Activated T-helper 2 cell treated with anti-CD3 and anti-CD28 coated beads, Interferon-gamma antibody, Interleukin-2, Interleukin-4, amounts not matched to agents 10 μg/mL and 5 μg/mL and 100 μg/mL, durations not matched to agents 14 hours and 24 hours and 36 hours (primary cell): ENCODE data around the gene TCN1. TPM values are rescaled to one million over a fixed set of nuclear protein-coding genes. Genes with fewer than 3 reads are reported as not detected.
A peak's percentile ranks its signal among the peaks of the same experiment; 100 is the strongest.

Experiments
- DNase-seq: peaks from one replicate; pipeline ENCODE4 v3.0.0; 2021; ENCODE audit warnings: low spot score
- H3K27ac Mint-ChIP-seq: one replicate; pipeline ENCODE4 v1.8.0; 2021; ENCODE audit warnings: mixed read lengths
- H3K27me3 Mint-ChIP-seq: one replicate; pipeline ENCODE4 v1.8.0; 2021; ENCODE audit warnings: low read depth, mixed read lengths
- H3K36me3 Mint-ChIP-seq: one replicate; pipeline ENCODE4 v1.8.0; 2021; ENCODE audit warnings: low read depth, mixed read lengths
- H3K4me1 Mint-ChIP-seq: one replicate; pipeline ENCODE4 v1.8.0; 2021; ENCODE audit warnings: low read depth, mixed read lengths
- H3K4me3 Mint-ChIP-seq: one replicate; pipeline ENCODE4 v1.8.0; 2021; ENCODE audit warnings: low read depth, mild to moderate bottlenecking, moderate library complexity, mixed read lengths
- H3K9me3 Mint-ChIP-seq: one replicate; pipeline ENCODE4 v1.8.0; 2021; ENCODE audit warnings: mixed read lengths
- intact Hi-C: fragments of 100-400 bp; cut with micrococcal nuclease; formaldehyde crosslinking; loops from one replicate; pipeline ENCODE4 v1.15.1; 2023
- total RNA-seq: library from RNA; stranded (reverse); gene quantifications from 2 replicates; pipeline ENCODE4 v1.2.3, GENCODE V29; 2022

The TCN1 gene
- total RNA-seq, 1 donor from 2014 or later: 0.25 TPM

DNA sequence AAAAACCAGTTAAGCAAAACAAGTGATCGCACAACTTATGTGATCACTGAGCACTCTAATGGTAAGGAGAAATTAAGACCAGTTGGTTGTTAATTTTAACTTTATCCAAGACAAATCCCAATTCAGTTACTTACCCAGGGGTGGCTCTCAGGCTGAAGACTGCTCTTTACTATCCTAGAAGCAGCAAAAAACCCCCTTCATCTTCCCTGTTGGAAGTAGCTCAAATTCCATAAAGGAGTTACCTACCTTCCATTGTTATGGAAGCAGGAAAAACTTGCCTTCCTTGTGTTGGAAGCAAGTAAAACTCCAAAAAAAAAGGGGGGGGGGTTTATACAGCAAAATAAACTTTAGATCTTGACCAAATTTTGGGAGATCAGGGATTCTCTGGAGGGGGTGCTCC, 50.5 kb downstream of the TCN1 start:
- Mint-ChIP-seq H3K27me3 (no peaks in the 10 kb centered on the region), H3K4me3 (no peak overlapping the region), H3K9me3 (no peaks in the 10 kb centered on the region), H3K36me3 (no peaks in the 10 kb centered on the region), H3K27ac (no peak overlapping the region), H3K4me1 (peaks cover 26% of the 10 kb centered on the region)
- DNase-seq: no peak
- intact Hi-C loops: no loop called here

DNA sequence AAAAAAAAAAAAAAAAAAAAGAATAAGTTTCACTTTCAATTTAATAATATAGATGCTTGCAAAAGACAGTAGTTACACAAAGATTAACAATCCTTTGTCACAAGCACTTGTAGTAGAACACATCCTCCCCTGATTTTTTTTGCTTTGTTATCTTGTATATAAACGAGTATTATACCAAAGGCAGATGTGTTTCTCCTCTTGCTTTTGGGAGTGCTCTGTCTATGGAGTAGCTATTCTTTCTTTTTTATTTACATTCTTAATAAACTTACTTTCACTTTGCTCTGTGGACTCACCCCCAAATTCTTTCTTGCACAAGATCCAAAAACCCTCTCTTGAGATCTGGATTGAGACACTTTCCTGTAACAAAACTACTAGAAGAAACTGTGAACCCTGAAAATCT, 52.3 kb downstream of the TCN1 start:
- Mint-ChIP-seq H3K9me3 (no peaks in the 10 kb centered on the region), H3K27ac (no peak overlapping the region), H3K36me3 (peaks cover 4% of the 10 kb centered on the region), H3K4me1 (peaks cover 27% of the 10 kb centered on the region), H3K27me3 (no peaks in the 10 kb centered on the region), H3K4me3 (peak overlapping the region; percentile 27)
- intact Hi-C loops: no loop called here
- no peak for DNase-seq

DNA sequence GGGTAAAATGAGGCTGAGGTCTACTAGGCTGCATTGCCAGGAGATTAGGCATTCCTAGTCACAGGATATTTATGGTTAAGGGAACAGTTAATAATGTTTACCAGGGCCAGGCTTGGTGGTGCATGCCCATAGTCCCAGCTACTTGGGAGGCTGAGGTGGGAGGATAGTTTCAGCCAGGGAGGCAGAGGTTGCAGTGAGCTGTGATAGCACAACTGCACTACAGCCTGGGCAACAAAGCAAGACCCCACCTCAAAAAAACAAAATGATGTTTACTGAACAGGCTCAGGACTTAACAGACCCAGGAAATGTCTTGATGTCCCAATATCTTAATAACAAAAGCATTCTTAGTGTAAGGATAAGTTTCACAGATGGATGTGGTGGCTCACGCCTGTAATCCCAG, 52.9 kb downstream of the TCN1 start:
- intact Hi-C loops: no loop called here
- no peak overlapping the region for H3K4me3 Mint-ChIP-seq
- peaks cover 9% of the 10 kb centered on the region for H3K36me3 Mint-ChIP-seq
- DNase-seq: no peak
- peaks cover 25% of the 10 kb centered on the region for H3K4me1 Mint-ChIP-seq
- H3K27ac Mint-ChIP-seq: no peak overlapping the region
- no peaks in the 10 kb centered on the region for H3K9me3 Mint-ChIP-seq
- no peaks in the 10 kb centered on the region for H3K27me3 Mint-ChIP-seq

DNA sequence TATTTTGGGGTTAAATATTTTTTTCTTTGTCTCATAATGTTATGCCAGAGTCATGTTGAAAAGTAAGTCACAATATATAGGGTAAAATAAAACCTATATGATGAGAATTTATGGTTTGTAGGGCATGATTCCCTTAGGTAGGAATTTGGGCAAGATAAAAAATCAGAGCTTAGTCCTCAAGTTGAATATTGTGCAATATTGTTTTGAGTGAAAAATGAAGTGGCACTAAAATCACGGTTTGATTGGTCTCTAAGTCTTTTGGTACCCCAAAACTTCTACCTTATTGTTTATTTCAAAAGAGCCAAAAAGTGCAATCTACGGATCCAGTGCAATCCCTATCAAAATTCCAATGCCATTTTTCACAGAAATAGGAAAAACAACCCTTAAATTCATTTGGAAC, 54.1 kb downstream of the TCN1 start:
- intact Hi-C loops: no loop called here
- DNase-seq: no peak
- Mint-ChIP-seq H3K9me3 (no peaks in the 10 kb centered on the region), H3K27ac (no peak overlapping the region), H3K27me3 (no peaks in the 10 kb centered on the region), H3K4me3 (no peak overlapping the region), H3K36me3 (peaks cover 17% of the 10 kb centered on the region), H3K4me1 (peaks cover 22% of the 10 kb centered on the region)

DNA sequence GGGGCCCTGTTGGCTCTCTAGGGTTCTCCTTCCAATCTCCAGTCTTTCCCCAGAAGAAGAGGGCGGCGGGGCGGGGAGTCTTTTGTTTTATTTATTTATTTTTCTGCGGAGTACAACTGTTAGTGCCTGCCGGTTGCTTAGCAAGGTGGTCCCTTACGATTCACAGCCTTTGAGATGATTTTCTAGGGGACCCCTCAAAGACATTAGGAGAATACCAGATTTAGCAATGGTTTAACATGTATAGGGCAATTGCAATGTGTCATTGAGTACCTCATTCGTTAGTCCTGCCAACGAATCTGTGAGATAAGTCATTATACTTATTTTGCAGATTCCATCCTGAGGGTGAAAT, 55.4 kb downstream of the TCN1 start:
- DNase-seq: no peak
- Mint-ChIP-seq H3K36me3 (peaks cover 29% of the 10 kb centered on the region), H3K27ac (peak overlapping the region; percentile 84), H3K4me3 (peak overlapping the region; percentile 94), H3K4me1 (peaks cover 22% of the 10 kb centered on the region), H3K27me3 (no peaks in the 10 kb centered on the region), H3K9me3 (no peaks in the 10 kb centered on the region)
- intact Hi-C loops: loop anchor here (1.0 to 2.0 kb wide), 5 partner anchors 48 to 260 kb away; partner anchors contain the start of genes PATL1 and STX3

DNA sequence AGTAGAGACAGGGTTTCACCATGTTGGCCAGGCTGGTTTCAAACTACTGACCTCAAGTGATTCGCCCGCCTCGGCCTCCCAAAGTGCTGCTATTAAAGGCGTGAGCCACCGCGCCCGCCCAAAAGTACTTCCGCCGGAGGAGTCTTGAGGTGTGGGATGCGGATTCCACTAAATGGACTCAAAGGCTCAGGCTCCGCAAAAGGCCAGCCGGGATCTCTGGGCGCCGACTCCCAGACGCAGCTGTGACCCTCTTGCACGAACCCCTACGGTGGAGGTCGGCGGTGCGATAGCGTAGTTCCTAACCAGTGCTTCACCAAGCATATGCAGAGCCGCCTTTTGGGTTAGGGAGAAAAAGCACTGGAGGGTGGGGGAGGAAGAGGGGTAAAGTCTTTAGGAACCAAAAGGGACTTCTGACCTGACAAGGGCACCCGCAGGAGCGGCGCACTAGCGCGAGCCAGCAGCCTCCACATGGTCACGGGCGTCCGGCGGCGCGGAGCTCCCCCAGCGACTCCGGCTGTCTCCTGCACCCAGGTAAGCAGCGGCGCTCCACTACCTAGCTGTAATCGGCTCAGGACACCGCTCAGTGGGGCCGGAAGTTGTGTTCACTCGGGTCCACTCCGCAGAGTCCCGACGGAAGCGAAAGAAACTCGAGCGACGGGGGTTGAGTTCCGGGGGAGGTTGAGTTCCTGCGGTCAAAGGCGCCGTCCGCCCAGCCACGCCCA, 55.9 kb downstream of the TCN1 start, which contains the start of gene MRPL16:
Gene MRPL16, minus strand, starts transcription at position 590 of the 722 bp plus-strand sequence. Its CDS starts 120 bp downstream, at position 470.
- H3K36me3 Mint-ChIP-seq: peaks cover 29% of the 10 kb centered on the region
- peak within 1 kb of the TSS; percentile 84 for H3K27ac Mint-ChIP-seq
- intact Hi-C loops: loop anchor here (1.0 to 2.0 kb wide), 5 partner anchors 48 to 260 kb away; partner anchors contain the start of genes PATL1 and STX3
- H3K9me3 Mint-ChIP-seq: no peaks in the 10 kb centered on the region
- DNase-seq: peak; percentile 85
- peak within 1 kb of the TSS; percentile 94 for H3K4me3 Mint-ChIP-seq
- peaks cover 22% of the 10 kb centered on the region for H3K4me1 Mint-ChIP-seq
- no peaks in the 10 kb centered on the region for H3K27me3 Mint-ChIP-seq

DNA sequence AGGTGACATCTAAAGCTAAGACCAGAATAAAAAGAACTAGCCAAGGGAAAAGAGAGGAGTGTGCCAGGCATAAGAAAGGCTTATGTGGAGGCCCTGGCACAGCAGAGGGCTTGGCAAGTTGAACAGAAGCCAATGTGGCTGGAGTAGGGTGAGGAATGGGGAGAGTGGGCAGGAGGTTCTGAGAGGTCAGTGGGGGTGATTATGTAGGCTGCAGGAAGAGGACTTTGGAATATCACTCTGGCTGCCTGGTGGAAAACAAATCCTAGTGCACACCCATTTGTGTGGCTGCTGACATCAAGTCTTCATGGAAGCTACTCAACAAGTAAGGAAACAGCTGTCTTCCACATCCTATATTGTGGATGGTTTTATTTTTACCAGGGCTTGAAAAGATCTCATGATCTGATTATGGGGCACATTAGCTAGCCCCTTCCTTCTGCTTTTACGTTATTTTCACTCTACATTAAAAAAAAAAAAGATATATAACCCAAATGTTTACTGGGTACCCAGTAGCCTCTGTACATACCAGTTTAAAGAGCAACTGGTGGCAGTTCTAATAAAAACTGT, 59.2 kb downstream of the TCN1 start:
- peaks cover 20% of the 10 kb centered on the region for H3K4me1 Mint-ChIP-seq
- intact Hi-C loops: no loop called here
- no peak overlapping the region for H3K4me3 Mint-ChIP-seq
- H3K27ac Mint-ChIP-seq: no peak overlapping the region
- H3K9me3 Mint-ChIP-seq: no peaks in the 10 kb centered on the region
- H3K36me3 Mint-ChIP-seq: peaks cover 33% of the 10 kb centered on the region
- no peaks in the 10 kb centered on the region for H3K27me3 Mint-ChIP-seq
- no peak for DNase-seq

DNA sequence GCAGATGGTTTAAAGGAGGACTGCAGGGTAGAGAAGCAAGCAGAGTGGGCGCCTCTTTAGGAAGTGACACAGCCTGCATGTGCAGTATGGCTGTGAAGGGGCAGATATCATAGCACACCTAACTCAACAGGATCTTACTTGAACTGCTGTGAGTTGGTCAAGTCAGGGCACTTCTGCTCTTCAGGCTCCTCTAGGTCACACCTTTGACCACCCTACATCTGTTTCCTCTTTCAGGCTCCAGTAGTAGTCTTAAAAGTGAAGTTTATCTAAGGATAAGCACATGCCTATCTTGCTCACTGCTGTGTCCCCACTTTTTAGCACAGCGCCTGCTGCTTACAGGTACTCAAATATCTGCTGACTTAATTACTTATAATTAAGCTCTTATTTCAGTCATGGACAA, 62.2 kb downstream of the TCN1 start:
- Mint-ChIP-seq H3K4me3 (no peak overlapping the region), H3K9me3 (no peaks in the 10 kb centered on the region), H3K36me3 (peaks cover 29% of the 10 kb centered on the region), H3K4me1 (peaks cover 12% of the 10 kb centered on the region), H3K27me3 (no peaks in the 10 kb centered on the region), H3K27ac (no peak overlapping the region)
- intact Hi-C loops: no loop called here
- DNase-seq: no peak

Other genes starting within 250 kb of the TCN1 start
- 69.0 and 71.2 TPM in 2 replicates for gene PATL1, start 197.4 kb downstream of the TCN1 start, total RNA-seq
- not detected in 2 replicates for gene OR10V1, start 152.6 kb downstream of the TCN1 start, total RNA-seq
- gene STX3, start 111.1 kb downstream of the TCN1 start, total RNA-seq: 9.9 and 14.1 TPM in 2 replicates
- 87.7 and 90.4 TPM in 2 replicates for gene MRPL16, start 55.7 kb downstream of the TCN1 start, total RNA-seq
- gene CBLIF, start 21.0 kb downstream of the TCN1 start, total RNA-seq: not detected in 2 replicates
- not detected in 2 replicates for gene OOSP3, start 12.3 kb upstream of the TCN1 start, total RNA-seq
- gene OOSP1, start 71.9 kb upstream of the TCN1 start, total RNA-seq: not detected in 2 replicates
- gene OOSP4A, start 97.5 kb upstream of the TCN1 start, total RNA-seq: not detected in 2 replicates
- not detected in 2 replicates for gene OOSP4B, start 150.7 kb upstream of the TCN1 start, total RNA-seq
- gene OOSP2, start 173.9 kb upstream of the TCN1 start, total RNA-seq: not detected in 2 replicates
- gene MS4A3, start 190.2 kb upstream of the TCN1 start, total RNA-seq: not detected in 2 replicates
- gene MS4A2, start 222.2 kb upstream of the TCN1 start, total RNA-seq: not detected in 2 replicates